Spleen (tissue), 7 donors: ENCODE data around the gene SLC38A5.

Experiments
- POLR2A ChIP-seq, 3 donors: fragments of 450-650 bp; IDR thresholded peaks; one replicate each; pipeline ENCODE4 v1.5.1; 2017; ENCODE audit warnings: antibody characterized with exemption in 3 of 3, mild to moderate bottlenecking in 1 of 3
- POLR2AphosphoS5 ChIP-seq, 3 donors: sonication (generic); formaldehyde crosslinking; IDR thresholded peaks; one replicate each; pipeline ENCODE4 v1.5.1; 2017; ENCODE audit warnings: antibody characterized with exemption in 3 of 3
- TF ChIP-seq, protein P1 (sequence below), 11 experiments: fragments of 200-600 bp in 7 of 11; fragments of 450-650 bp in 4 of 11; sonication (generic) in 4 of 11; IDR thresholded peaks in 8 of 11; conservative IDR thresholded peaks in 3 of 11; 1 replicate in 7 of 11; 2 replicates in 4 of 11; pipeline versions ENCODE4 v1.4.0 to v1.8.0; 2016 to 2021; ENCODE audit warnings: antibody characterized with exemption in 11 of 11, inconsistent platforms in 4 of 11, mild to moderate bottlenecking in 1 of 11
- donor health status: DM: no; HTN: no; CAD: no; lungs with moderate emphysema.
- donor health status: DM: no; HTN: no; CAD: no.
- donor health status: DM: no; HTN: no; CAD: no.

DNA sequence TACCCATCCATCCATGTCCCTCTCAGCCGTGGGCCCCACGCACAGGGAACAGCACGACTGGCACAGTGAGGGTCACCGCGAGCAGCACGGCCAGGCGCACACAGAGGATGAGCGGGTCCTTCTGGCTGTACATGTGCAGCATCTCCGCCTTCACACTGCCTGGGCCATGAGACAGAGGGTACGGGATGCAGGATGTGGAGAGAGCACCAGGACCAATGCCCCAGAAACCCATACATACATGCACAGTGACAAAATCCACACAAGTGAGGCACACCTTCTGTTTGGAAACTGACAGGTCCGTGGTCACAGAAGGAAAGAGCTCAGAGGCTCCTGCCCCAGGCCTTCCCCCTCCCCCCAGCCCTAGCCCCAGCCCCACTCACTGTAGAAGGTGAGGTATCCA is 9.5 kb downstream of the SLC38A5 start:
- TF ChIP-seq POLR2AphosphoS5 (IDR thresholded peaks at IDR 0.05) (no peak), POLR2A (IDR thresholded peaks at IDR 0.05) (no peak)
- TF ChIP-seq, protein P1, sequence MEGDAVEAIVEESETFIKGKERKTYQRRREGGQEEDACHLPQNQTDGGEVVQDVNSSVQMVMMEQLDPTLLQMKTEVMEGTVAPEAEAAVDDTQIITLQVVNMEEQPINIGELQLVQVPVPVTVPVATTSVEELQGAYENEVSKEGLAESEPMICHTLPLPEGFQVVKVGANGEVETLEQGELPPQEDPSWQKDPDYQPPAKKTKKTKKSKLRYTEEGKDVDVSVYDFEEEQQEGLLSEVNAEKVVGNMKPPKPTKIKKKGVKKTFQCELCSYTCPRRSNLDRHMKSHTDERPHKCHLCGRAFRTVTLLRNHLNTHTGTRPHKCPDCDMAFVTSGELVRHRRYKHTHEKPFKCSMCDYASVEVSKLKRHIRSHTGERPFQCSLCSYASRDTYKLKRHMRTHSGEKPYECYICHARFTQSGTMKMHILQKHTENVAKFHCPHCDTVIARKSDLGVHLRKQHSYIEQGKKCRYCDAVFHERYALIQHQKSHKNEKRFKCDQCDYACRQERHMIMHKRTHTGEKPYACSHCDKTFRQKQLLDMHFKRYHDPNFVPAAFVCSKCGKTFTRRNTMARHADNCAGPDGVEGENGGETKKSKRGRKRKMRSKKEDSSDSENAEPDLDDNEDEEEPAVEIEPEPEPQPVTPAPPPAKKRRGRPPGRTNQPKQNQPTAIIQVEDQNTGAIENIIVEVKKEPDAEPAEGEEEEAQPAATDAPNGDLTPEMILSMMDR (IDR thresholded peaks at IDR 0.05 in 8 of 11, conservative IDR thresholded peaks at IDR 0.05 in 3 of 11), result no peak
